Activated CD4-positive, alpha-beta memory T cell treated with anti-CD3 and anti-CD28 coated beads, Interleukin-2, amount 10 ng/mL, durations not matched to agents 7 days and 5 days (primary cell): ENCODE results near the gene LTBP2. TPM values are rescaled to one million over a fixed set of nuclear protein-coding genes. Genes with fewer than 3 reads are reported as not detected.

Experiments
- CTCF ChIA-PET: fragments of 350-600 bp; sonication (Branson Sonifier 250); formaldehyde crosslinking; loops from one replicate; lab custom pipeline; 2021; ENCODE audit warnings: antibody characterized with exemption, inconsistent platforms; lab: Charles Lee
- POLR2A ChIA-PET: fragments of 350-600 bp; sonication (Branson Sonifier 250); formaldehyde crosslinking; loops from one replicate; lab custom pipeline; 2021; ENCODE audit warnings: antibody characterized with exemption; lab: Charles Lee
- DNase-seq: peaks from one replicate; pipeline ENCODE4 v3.0.0-alpha.2; 2020
- H3K27ac Mint-ChIP-seq: one replicate; pipeline ENCODE4 v1.8.0; 2021; ENCODE audit warnings: mild to moderate bottlenecking, mixed read lengths
- H3K27me3 Mint-ChIP-seq: one replicate; pipeline ENCODE4 v1.8.0; 2021; ENCODE audit warnings: mixed read lengths
- H3K36me3 Mint-ChIP-seq: one replicate; pipeline ENCODE4 v1.8.0; 2021; ENCODE audit warnings: low read depth, mixed read lengths
- H3K4me1 Mint-ChIP-seq: one replicate; pipeline ENCODE4 v1.8.0; 2021; ENCODE audit warnings: mixed read lengths
- H3K4me3 Mint-ChIP-seq: one replicate; pipeline ENCODE4 v1.8.0; 2021; ENCODE audit warnings: mild to moderate bottlenecking, mixed read lengths
- H3K9me3 Mint-ChIP-seq: one replicate; pipeline ENCODE4 v1.8.0; 2021; ENCODE audit warnings: mixed read lengths
- total RNA-seq, 2 experiments: library from RNA; stranded (reverse); gene quantifications; one replicate each; pipeline ENCODE4 v1.2.3, GENCODE V29; 2021

LTBP2 gene
- total RNA-seq, 2 experiments from 2014 or later = 0.28 to 0.40 TPM

DNA sequence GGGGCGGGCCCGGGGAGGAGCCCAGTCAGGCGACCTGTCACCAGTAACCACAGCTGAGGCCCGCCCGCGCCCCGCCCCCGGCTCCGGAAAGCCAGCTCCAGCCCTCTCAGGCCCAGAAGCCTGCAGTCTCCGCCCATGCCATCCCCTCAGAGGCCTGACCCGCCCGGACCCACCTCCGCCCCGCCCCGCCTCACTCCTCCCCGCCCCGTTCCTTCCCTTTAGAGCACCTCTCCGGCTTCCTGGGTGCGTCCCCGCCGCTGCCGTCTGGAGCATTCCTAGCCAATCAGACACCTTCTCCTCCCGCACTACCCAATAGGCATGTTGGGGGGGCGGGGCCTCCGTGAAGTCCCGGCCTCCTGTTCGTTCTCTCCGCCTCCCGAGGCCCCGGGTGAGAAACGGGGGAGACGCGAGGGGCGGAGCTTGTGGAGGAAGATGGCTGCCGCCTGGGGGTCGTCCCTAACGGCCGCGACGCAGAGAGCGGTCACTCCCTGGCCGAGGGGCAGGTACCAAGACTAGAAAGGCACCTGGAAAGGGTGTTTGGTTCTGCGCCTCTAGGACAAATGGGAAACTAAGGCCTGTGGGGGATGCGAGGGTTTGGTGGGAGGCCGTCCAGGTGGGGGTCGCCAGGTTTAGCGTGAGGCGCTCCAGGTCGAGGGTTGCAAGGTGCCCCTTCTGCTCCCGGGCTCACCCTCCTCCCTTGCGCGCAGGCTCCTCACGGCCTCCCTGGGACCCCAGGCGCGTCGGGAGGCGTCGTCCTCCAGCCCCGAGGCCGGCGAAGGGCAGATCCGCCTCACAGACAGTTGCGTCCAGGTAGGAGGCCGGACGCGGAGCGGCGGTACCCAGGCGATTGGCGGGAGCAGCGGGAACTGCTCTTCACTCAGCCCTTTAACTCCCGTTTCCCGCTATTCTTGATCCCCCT is 118.4 kb downstream of the LTBP2 start, which contains the start of gene ISCA2:
Gene ISCA2, plus strand, starts transcription at position 423 of the 919 bp plus-strand sequence. Its CDS starts 10 bp downstream, at position 433.
- ChIA-PET CTCF (interaction anchor here (0.5 to 1.5 kb wide), 6 partner anchors 9 to 923 kb away, joined by 3 to 6 read pairs (median 4); no protein-coding TSS in a partner anchor), POLR2A (interaction anchor here (0.6 to 1.4 kb wide), 9 partner anchors 9 to 663 kb away, joined by 3 to 6 read pairs (median 3); no protein-coding TSS in a partner anchor)
- H3K4me3 Mint-ChIP-seq = no peak within 1 kb of the TSS
- H3K36me3 Mint-ChIP-seq = peaks cover 4% of the 10 kb centered on the region
- H3K27ac Mint-ChIP-seq = peak within 1 kb of the TSS; percentile 77
- peaks cover 28% of the 10 kb centered on the region for H3K4me1 Mint-ChIP-seq
- H3K9me3 Mint-ChIP-seq = no peaks in the 10 kb centered on the region
- DNase-seq = peak; percentile 100
- H3K27me3 Mint-ChIP-seq = no peaks in the 10 kb centered on the region

DNA sequence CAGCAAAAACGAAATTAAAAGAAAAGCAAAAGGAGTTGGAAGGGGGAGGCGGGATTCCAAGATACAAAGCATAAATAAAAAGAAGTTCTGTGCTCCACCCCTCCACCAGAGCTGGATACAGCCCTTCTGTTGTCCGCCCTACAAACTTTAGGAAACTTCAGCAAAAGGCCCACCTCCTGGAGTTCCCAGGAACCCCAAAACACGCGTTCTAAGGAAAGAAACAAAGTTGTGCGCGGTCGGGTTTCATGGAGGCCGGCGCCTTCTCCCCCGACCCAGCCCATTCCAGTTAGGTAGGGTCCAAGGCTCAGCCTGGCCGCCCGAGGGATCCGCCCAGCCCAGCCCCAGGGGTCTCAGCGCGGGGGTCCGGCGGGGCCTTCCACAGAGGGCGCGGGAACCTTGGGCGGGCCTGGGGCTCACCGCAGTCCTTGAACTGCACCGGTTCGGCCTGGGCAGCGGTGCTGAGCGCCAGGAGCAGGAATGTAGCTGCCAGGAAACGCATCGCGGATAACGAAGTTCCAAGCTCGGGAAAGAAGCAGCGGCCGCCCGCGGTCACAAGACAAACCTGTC is 119.2 kb downstream of the LTBP2 start, which contains the start of gene NPC2:
Gene NPC2, minus strand, starts transcription at position 530 of the 567 bp plus-strand sequence. Its CDS starts 31 bp downstream, at position 499.
- POLR2A ChIA-PET = interaction anchor here (0.6 to 1.4 kb wide), 9 partner anchors 10 to 664 kb away, joined by 3 to 6 read pairs (median 3); no protein-coding TSS in a partner anchor
- H3K27me3 Mint-ChIP-seq = no peaks in the 10 kb centered on the region
- no peak within 1 kb of the TSS for H3K4me3 Mint-ChIP-seq

DNA sequence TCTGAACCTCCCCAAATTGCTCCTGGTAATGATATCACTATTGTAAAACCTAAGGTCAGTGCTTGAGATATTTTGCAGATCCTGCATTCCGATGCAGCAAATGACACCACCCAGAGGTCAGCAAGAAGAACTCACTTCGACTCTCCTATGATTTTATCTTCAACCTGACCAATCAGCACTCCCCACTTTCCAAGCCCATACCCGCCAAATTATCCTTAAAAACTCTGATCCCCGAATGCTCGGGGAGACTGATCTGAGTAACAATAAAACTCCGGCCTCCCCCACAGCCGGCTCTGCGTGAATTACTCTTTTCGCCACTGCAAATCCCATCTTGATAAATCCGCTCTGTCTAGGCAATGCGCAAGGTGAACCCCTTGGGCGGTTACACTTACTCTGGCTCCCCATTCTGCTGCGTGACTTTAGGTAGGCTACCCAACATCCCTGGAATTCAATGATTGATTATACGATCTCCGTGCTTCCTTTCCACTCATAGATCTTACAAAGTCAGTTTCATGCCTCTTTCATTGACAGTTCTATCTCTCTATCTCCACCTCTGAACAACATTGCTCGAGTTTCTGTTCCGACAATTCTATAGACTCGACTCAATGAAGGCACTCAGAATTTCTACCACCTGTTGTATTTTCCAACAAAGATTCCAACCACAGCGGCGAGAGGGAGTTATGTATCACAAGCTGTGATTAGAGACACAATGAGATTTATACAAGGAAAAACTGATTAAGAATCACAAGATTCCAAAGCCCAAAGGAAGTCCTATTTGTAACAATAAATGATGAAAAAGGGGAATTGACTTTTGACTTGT is 119.9 kb downstream of the LTBP2 start:
- POLR2A ChIA-PET = interaction anchor here (1.3 to 1.4 kb wide), 2 partner anchors 11 to 22 kb away, joined by 3 to 5 read pairs; no protein-coding TSS in a partner anchor

More for the DNA sequence above, 119.2 kb downstream of the LTBP2 start, which contains the start of gene NPC2:
- H3K9me3 Mint-ChIP-seq = no peaks in the 10 kb centered on the region
- H3K4me1 Mint-ChIP-seq = peaks cover 28% of the 10 kb centered on the region
- CTCF ChIA-PET = interaction anchor here (0.6 to 1.5 kb wide), 5 partner anchors 9 to 202 kb away, joined by 3 to 6 read pairs (median 4); no protein-coding TSS in a partner anchor
- peaks cover 4% of the 10 kb centered on the region for H3K36me3 Mint-ChIP-seq
- no peak for DNase-seq
- H3K27ac Mint-ChIP-seq = peak within 1 kb of the TSS; percentile 77

DNA sequence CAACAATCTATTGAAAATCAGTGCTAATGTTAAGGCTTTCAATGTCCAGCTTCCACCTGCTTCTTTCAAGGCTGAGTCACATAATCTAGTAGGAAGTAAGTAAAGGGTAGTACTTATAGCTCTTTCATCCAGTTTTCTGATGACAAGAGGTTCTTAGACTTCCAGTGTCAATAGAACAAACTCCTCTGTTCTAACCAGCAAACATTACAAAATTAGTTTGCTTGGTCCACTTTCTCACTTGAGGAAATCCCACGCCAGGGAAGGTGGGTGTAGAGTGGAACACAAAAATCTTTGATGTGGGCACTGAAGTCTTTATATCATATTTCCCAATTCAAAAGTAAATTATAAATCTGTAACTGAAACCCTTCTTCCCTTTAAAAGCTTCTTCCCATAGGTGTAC is 121.6 kb downstream of the LTBP2 start:
- POLR2A ChIA-PET = interaction anchor here (0.9 kb wide), 1 partner anchor 17 kb away, joined by 3 read pairs; no protein-coding TSS in a partner anchor
- CTCF ChIA-PET = interaction anchor here (0.9 to 1.4 kb wide), 2 partner anchors 18 to 32 kb away, joined by 3 to 5 read pairs; no protein-coding TSS in a partner anchor
- no peak overlapping the region for H3K27ac Mint-ChIP-seq
- H3K4me1 Mint-ChIP-seq = peaks cover 26% of the 10 kb centered on the region
- H3K27me3 Mint-ChIP-seq = no peaks in the 10 kb centered on the region
- H3K9me3 Mint-ChIP-seq = no peaks in the 10 kb centered on the region
- H3K36me3 Mint-ChIP-seq = no peaks in the 10 kb centered on the region
- no peak for DNase-seq
- H3K4me3 Mint-ChIP-seq = no peak overlapping the region

More for the DNA sequence above, 119.9 kb downstream of the LTBP2 start:
- Mint-ChIP-seq H3K27me3 (no peaks in the 10 kb centered on the region), H3K4me3 (no peak overlapping the region), H3K9me3 (no peaks in the 10 kb centered on the region), H3K4me1 (peaks cover 28% of the 10 kb centered on the region), H3K36me3 (no peaks in the 10 kb centered on the region), H3K27ac (no peak overlapping the region)
- no peak for DNase-seq
- CTCF ChIA-PET = interaction anchor here (1.0 to 1.5 kb wide), 2 partner anchors 10 to 34 kb away, joined by 3 read pairs; no protein-coding TSS in a partner anchor

DNA sequence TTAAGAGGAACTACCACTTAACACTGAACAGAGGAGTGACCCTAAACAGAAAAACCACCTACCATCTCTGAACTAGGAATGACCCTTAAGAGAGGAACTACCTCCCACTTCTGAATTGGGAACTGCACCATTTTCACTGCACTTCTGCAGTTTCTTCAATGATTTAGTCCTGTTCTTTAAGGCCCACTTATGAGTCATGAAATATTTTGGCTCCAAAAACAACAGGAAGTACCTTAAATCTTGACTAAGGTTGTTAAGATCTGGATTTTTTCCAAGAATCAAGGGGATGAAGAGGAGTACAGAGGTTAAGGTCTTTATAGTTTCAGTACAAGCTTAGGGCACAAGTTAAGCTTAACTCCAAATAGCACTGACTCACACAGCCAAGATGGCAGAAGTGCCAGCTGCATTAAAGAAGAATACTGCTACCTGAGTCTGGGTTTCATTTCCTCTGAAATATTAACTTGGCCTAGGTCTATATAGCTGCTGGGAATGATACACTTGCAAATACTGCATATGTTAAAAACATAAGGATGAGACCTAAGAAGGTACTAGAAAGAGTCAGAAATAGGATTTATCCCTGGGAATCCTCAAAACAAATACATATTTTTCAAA is 123.1 kb downstream of the LTBP2 start:
- peaks cover 6% of the 10 kb centered on the region for H3K36me3 Mint-ChIP-seq
- H3K27ac Mint-ChIP-seq = no peak overlapping the region
- peaks cover 11% of the 10 kb centered on the region for H3K4me1 Mint-ChIP-seq
- no peaks in the 10 kb centered on the region for H3K9me3 Mint-ChIP-seq
- ChIA-PET CTCF (no interaction called here), POLR2A (no interaction called here)
- no peaks in the 10 kb centered on the region for H3K27me3 Mint-ChIP-seq
- no peak overlapping the region for H3K4me3 Mint-ChIP-seq
- DNase-seq = no peak

DNA sequence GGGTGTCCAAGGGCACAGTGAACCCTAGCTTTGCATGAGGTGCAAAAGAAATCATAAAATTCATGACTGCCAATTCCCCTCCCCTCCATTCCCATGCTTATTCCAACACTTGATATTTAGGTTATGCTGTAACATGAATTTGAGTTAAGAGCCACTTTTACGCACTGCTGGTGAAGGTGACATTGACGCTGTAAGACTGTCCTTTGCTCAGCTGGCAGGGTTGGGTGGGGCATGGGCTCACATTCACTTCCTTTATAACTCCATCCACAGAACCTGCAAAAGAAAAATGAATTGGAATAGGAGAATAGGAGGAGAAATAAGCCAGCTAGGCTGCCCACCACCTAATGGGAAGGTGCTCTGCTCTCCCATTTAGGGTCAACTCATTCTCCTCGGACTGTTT is 125.9 kb downstream of the LTBP2 start:
- Mint-ChIP-seq H3K27me3 (no peaks in the 10 kb centered on the region), H3K27ac (no peak overlapping the region), H3K36me3 (peaks cover 13% of the 10 kb centered on the region), H3K4me3 (no peak overlapping the region), H3K9me3 (no peaks in the 10 kb centered on the region), H3K4me1 (peaks cover 8% of the 10 kb centered on the region)
- ChIA-PET CTCF (interaction anchor here (0.9 to 1.9 kb wide), 3 partner anchors 13 to 126 kb away, joined by 3 to 6 read pairs (median 3); partner anchors contain the start of gene LTBP2), POLR2A (no interaction called here)
- no peak for DNase-seq

DNA sequence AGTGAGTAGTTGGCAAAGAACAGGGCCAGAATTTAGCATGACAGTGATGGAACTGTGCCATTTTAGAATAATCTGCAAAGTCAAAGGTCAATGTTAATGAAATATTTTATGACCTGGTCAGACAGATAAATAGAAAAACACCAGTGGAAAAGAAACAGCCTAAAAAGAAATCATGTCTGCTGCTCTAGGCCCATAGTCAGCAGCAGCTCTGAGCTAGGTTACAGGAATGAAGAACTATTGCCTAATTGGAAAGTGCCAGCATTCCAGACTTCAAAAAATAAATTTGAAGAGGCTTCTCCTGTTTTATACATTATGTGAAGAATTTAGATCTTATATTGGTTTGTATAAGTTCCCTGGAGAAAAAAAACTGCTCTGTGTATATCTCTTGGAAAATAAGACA is 128.7 kb downstream of the LTBP2 start:
- ChIA-PET CTCF (no interaction called here), POLR2A (no interaction called here)
- H3K36me3 Mint-ChIP-seq = peaks cover 19% of the 10 kb centered on the region
- no peaks in the 10 kb centered on the region for H3K9me3 Mint-ChIP-seq
- H3K4me1 Mint-ChIP-seq = no peaks in the 10 kb centered on the region
- DNase-seq = no peak
- H3K27me3 Mint-ChIP-seq = no peaks in the 10 kb centered on the region
- no peak overlapping the region for H3K27ac Mint-ChIP-seq
- H3K4me3 Mint-ChIP-seq = no peak overlapping the region

DNA sequence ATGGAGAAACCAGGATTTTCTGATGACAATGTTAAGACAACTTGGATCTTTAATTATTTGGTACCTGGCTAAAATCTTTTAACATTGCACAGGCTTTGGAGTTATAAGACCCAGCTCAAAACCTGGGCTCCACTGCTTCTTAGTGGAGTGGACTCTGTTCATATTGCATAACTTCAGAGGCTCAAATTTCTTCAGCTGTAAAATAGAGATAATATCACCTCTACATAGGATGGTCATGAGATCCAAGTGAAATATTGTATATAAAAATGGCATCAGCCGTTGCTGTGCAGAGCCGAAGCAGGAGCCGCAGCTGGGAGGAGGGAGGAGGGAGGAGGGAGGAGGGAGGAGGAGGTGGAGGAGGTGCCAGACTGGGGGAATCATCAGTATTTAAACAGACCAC is 129.5 kb downstream of the LTBP2 start:
- Mint-ChIP-seq H3K27ac (no peak overlapping the region), H3K9me3 (no peaks in the 10 kb centered on the region), H3K27me3 (no peaks in the 10 kb centered on the region), H3K4me3 (no peak overlapping the region), H3K4me1 (no peaks in the 10 kb centered on the region), H3K36me3 (peaks cover 19% of the 10 kb centered on the region)
- CTCF ChIA-PET = interaction anchor here (1.3 kb wide), 1 partner anchor 10 kb away, joined by 3 read pairs; the partner anchor contains the start of genes ISCA2 and NPC2
- DNase-seq = no peak
- POLR2A ChIA-PET = no interaction called here

DNA sequence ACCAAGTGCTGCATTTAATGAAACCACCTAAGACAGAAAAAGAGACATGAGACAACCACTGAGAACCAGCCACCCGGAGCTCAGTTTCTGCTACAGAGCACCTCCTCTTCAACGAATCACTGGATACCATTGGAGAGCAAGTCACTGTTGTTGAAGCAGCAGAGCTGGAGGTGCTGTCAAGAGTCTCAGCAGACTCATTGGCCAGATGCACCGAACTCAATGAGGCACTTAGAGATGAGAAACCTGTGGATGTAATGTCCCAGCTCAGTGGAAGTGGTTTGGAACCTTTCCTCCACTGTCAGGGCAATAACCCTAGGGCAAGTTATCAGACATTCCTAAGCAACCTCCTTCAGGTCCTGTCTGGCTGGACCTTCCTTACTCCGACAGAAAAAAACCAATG is 132.0 kb downstream of the LTBP2 start:
- Mint-ChIP-seq H3K4me3 (no peak overlapping the region), H3K9me3 (no peaks in the 10 kb centered on the region), H3K36me3 (peaks cover 19% of the 10 kb centered on the region), H3K4me1 (no peaks in the 10 kb centered on the region), H3K27me3 (no peaks in the 10 kb centered on the region), H3K27ac (no peak overlapping the region)
- DNase-seq = no peak
- ChIA-PET POLR2A (no interaction called here), CTCF (no interaction called here)

DNA sequence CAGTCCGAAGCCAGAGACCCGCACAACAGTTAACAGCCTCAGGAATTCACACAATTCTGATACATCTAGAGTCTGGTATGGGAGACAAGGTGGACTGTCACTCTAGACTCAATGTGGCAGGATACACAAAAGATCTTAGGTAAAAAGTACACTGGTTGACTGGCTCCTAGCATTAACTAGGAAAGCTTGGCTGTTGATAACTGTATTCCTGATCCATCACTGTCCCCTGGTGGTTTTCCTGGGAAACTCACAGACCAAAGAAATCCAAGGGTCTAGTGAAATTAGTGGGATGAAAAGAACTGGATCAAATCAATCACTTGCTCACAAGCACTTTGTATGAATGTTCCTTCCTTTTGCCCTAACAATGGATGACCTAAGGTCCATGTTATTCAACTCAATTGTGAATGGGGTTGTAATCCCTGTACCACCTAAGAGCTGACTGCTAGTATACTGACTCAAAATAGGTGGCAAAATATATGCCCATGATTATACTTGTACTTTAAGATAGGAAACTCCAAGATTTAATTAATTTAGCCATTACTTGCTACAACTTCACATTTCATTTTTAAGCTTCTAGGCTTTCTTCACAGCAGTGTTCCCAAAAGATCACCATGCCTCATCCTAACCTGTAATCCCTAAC is 132.9 kb downstream of the LTBP2 start:
- H3K27ac Mint-ChIP-seq = no peak overlapping the region
- DNase-seq = no peak
- no peaks in the 10 kb centered on the region for H3K4me1 Mint-ChIP-seq
- H3K4me3 Mint-ChIP-seq = no peak overlapping the region
- H3K36me3 Mint-ChIP-seq = peaks cover 14% of the 10 kb centered on the region
- no peaks in the 10 kb centered on the region for H3K27me3 Mint-ChIP-seq
- ChIA-PET CTCF (no interaction called here), POLR2A (no interaction called here)
- no peaks in the 10 kb centered on the region for H3K9me3 Mint-ChIP-seq

DNA sequence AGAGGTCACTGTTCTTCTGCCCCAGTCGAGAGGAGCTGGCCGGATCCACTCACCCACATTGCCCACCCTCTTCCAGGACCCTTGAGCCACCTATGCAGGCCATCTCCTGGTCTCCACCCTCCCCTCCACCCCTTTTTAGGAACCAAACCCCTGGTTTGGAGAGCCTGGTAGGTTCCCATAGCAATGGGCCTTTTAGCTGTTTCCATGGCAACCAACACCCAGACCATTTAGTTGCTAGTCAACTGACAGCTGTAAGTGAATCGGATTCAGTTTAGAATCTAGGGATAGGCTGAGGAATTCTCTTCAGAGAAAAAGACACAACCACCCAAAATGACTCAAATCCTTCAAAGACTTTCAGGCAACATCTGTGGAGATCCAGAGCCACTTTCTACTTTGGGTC is 135.4 kb downstream of the LTBP2 start:
- Mint-ChIP-seq H3K27ac (no peak overlapping the region), H3K4me3 (no peak overlapping the region), H3K27me3 (no peaks in the 10 kb centered on the region), H3K9me3 (no peaks in the 10 kb centered on the region), H3K4me1 (no peaks in the 10 kb centered on the region), H3K36me3 (peaks cover 7% of the 10 kb centered on the region)
- ChIA-PET POLR2A (no interaction called here), CTCF (no interaction called here)
- no peak for DNase-seq
